OCI-LY7 (cell line): ENCODE measurements around the gene IRF3.

Experiments
- EZH2phosphoT487 ChIP-seq: fragments of 200-600 bp; sonication (generic); IDR thresholded peaks from 2 replicates; pipeline ENCODE4 v1.6.1; 2018; ENCODE audit warnings: low read depth, borderline replicate concordance, mild to moderate bottlenecking, mixed run types, antibody characterized with exemption, low read length, moderate library complexity, mixed read lengths
- TF ChIP-seq, protein P1 (sequence below): fragments of 200-600 bp; sonication (generic); conservative IDR thresholded peaks from 2 replicates; pipeline ENCODE4 v1.5.1; 2014; ENCODE audit warnings: mild to moderate bottlenecking, antibody characterized with exemption, low read length, moderate library complexity, mixed read lengths

DNA sequence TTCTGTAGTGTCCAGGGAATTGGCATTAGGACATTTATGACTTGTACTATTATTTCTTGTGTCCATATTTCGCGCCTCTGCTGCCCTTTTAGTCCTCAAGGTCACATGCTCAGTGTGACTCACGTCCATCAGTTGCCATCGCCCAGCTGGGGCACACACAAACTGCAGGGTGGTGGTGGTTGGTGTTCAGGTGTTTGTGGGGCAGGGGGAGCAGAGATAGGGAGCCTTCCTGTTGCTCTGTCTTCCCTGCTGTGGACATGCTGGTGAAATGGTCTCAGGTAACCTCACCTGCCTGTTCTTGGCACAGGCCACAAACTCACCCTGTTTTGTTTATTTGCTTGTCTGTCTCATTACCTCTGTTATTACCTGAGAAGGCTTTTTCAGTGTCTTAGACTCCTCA lies 52.3 kb downstream of the IRF3 start:
- TF ChIP-seq, protein P1, sequence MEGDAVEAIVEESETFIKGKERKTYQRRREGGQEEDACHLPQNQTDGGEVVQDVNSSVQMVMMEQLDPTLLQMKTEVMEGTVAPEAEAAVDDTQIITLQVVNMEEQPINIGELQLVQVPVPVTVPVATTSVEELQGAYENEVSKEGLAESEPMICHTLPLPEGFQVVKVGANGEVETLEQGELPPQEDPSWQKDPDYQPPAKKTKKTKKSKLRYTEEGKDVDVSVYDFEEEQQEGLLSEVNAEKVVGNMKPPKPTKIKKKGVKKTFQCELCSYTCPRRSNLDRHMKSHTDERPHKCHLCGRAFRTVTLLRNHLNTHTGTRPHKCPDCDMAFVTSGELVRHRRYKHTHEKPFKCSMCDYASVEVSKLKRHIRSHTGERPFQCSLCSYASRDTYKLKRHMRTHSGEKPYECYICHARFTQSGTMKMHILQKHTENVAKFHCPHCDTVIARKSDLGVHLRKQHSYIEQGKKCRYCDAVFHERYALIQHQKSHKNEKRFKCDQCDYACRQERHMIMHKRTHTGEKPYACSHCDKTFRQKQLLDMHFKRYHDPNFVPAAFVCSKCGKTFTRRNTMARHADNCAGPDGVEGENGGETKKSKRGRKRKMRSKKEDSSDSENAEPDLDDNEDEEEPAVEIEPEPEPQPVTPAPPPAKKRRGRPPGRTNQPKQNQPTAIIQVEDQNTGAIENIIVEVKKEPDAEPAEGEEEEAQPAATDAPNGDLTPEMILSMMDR: no peak
- no peak for TF ChIP-seq EZH2phosphoT487
